H9 (cell line): ENCODE data around the gene GALNT7. TPM values are rescaled to one million over a fixed set of nuclear protein-coding genes. Genes with fewer than 3 reads are reported as not detected.

Source experiments
- DNase-seq: peaks from one replicate; pipeline ENCODE4 v3.0.0-alpha.2; 2017
- H2AFZ ChIP-seq: one replicate; pipeline ENCODE4 v1.6.1; 2013; ENCODE audit warnings: mild to moderate bottlenecking, low read length, control low read depth, moderate library complexity
- H2AK5ac ChIP-seq: 2 replicates; pipeline ENCODE4 v1.6.1; 2013; ENCODE audit warnings: low read length, control low read depth, mixed read lengths; ENCODE audit not compliant: insufficient read length
- H2BK120ac ChIP-seq: one replicate; pipeline ENCODE4 v1.6.1; 2013; ENCODE audit warnings: low read depth, mild to moderate bottlenecking, low read length, control low read depth, inconsistent platforms; ENCODE audit not compliant: poor library complexity, severe bottlenecking
- H2BK12ac ChIP-seq: 2 replicates; pipeline ENCODE4 v1.6.1; 2013; ENCODE audit warnings: low read length, control low read depth, mixed read lengths, low read depth; ENCODE audit not compliant: insufficient read length
- H2BK15ac ChIP-seq: 2 replicates; pipeline ENCODE4 v1.6.1; 2013; ENCODE audit warnings: low read depth, low read length, control low read depth
- H2BK20ac ChIP-seq: one replicate; pipeline ENCODE4 v1.6.1; 2013; ENCODE audit warnings: low read depth, mild to moderate bottlenecking, low read length, control low read depth, inconsistent platforms; ENCODE audit not compliant: poor library complexity, severe bottlenecking
- H2BK5ac ChIP-seq: 2 replicates; pipeline ENCODE4 v1.6.1; 2013; ENCODE audit warnings: low read length, control low read depth, mixed read lengths; ENCODE audit not compliant: insufficient read length
- H3K14ac ChIP-seq: 2 replicates; pipeline ENCODE4 v1.6.1; 2013; ENCODE audit warnings: low read length, control low read depth; ENCODE audit not compliant: insufficient read depth
- H3K18ac ChIP-seq: 2 replicates; pipeline ENCODE4 v1.6.1; 2013; ENCODE audit warnings: low read depth, mild to moderate bottlenecking, mixed read lengths, low read length, control low read depth; ENCODE audit not compliant: insufficient read length
- H3K23ac ChIP-seq: 2 replicates; pipeline ENCODE4 v1.6.1; 2013; ENCODE audit warnings: low read length, control low read depth, mixed read lengths, low read depth; ENCODE audit not compliant: insufficient read length
- H3K23me2 ChIP-seq: 2 replicates; pipeline ENCODE4 v1.6.1; 2013; ENCODE audit warnings: low read depth, mild to moderate bottlenecking, mixed read lengths, low read length, control low read depth; ENCODE audit not compliant: insufficient read length, poor library complexity, severe bottlenecking
- H3K27ac ChIP-seq: 2 replicates; pipeline ENCODE4 v1.5.1; 2013; ENCODE audit warnings: low read length, control low read depth, mixed read lengths, low read depth; ENCODE audit not compliant: insufficient read length
- H3K27me3 ChIP-seq: 2 replicates; pipeline ENCODE4 v1.6.1; 2013; ENCODE audit warnings: low read length, control low read depth, inconsistent platforms; ENCODE audit not compliant: insufficient read depth
- H3K4ac ChIP-seq: 2 replicates; pipeline ENCODE4 v1.6.1; 2013; ENCODE audit warnings: low read depth, mild to moderate bottlenecking, control low read depth, inconsistent platforms, low read length, moderate library complexity
- H3K4me1 ChIP-seq: 2 replicates; pipeline ENCODE4 v1.6.1; 2013; ENCODE audit warnings: low read length, control low read depth, inconsistent platforms; ENCODE audit not compliant: insufficient read depth
- H3K4me2 ChIP-seq: 2 replicates; pipeline ENCODE4 v1.6.1; 2013; ENCODE audit warnings: low read length, control low read depth, mixed read lengths; ENCODE audit not compliant: insufficient read length, insufficient read depth
- H3K56ac ChIP-seq: 2 replicates; pipeline ENCODE4 v1.6.1; 2013; ENCODE audit warnings: low read depth, mild to moderate bottlenecking, mixed read lengths, low read length, control low read depth; ENCODE audit not compliant: insufficient read length
- H3K79me1 ChIP-seq: 2 replicates; pipeline ENCODE4 v1.6.1; 2013; ENCODE audit warnings: low read depth, mild to moderate bottlenecking, moderate library complexity, low read length, control low read depth, inconsistent platforms; ENCODE audit not compliant: insufficient read depth, poor library complexity, severe bottlenecking
- H3K79me2 ChIP-seq: 2 replicates; pipeline ENCODE4 v1.6.1; 2013; ENCODE audit warnings: low read length, control low read depth, inconsistent platforms; ENCODE audit not compliant: insufficient read depth
- H3K9ac ChIP-seq: 2 replicates; pipeline ENCODE4 v1.6.1; 2013; ENCODE audit warnings: low read length, control low read depth, mixed read lengths; ENCODE audit not compliant: insufficient read length; ENCODE audit errors: extremely low read depth
- H3K9me3 ChIP-seq: one replicate; pipeline ENCODE4 v1.6.1; 2013; ENCODE audit warnings: low read depth, low read length, inconsistent platforms; ENCODE audit not compliant: control insufficient read depth
- H3T11ph ChIP-seq: one replicate; pipeline ENCODE4 v1.6.1; 2013; ENCODE audit warnings: mild to moderate bottlenecking, low read length, control low read depth, inconsistent platforms
- H4K20me1 ChIP-seq: one replicate; pipeline ENCODE4 v1.6.1; 2013; ENCODE audit not compliant: control insufficient read depth, insufficient read length, insufficient read depth
- H4K5ac ChIP-seq: 2 replicates; pipeline ENCODE4 v1.6.1; 2013; ENCODE audit warnings: low read depth, mild to moderate bottlenecking, mixed read lengths, low read length, control low read depth; ENCODE audit not compliant: insufficient read length
- H4K8ac ChIP-seq: replicated peaks from 2 replicates; pipeline ENCODE4 v1.6.1; 2013; ENCODE audit warnings: low read length, control low read depth, mixed read lengths, low read depth; ENCODE audit not compliant: insufficient read length
- H4K91ac ChIP-seq: 2 replicates; pipeline ENCODE4 v1.6.1; 2013; ENCODE audit warnings: low read depth, mild to moderate bottlenecking, moderate library complexity, mixed read lengths, low read length, control low read depth; ENCODE audit not compliant: insufficient read length
- H3K27ac Mint-ChIP-seq, 3 experiments: 2 replicates in 2 of 3; 3 replicates in 1 of 3; pipeline ENCODE4 v1.8.0; 2020 to 2021; ENCODE audit warnings: mixed read lengths in 3 of 3, mild to moderate bottlenecking in 1 of 3, moderate library complexity in 1 of 3
- H3K27me3 Mint-ChIP-seq: 2 replicates; pipeline ENCODE4 v1.8.0; 2021; ENCODE audit warnings: low read depth, mild to moderate bottlenecking, moderate library complexity, mixed read lengths
- H3K36me3 Mint-ChIP-seq, 3 experiments: 2 replicates in 2 of 3; 3 replicates in 1 of 3; pipeline ENCODE4 v1.8.0; 2020 to 2021; ENCODE audit warnings: low read depth in 3 of 3, mixed read lengths in 3 of 3; ENCODE audit not compliant: insufficient read depth in 1 of 3
- H3K4me1 Mint-ChIP-seq, 2 experiments: 2 replicates each; pipeline ENCODE4 v1.8.0; 2020; ENCODE audit warnings: mixed read lengths in 2 of 2
- H3K4me3 Mint-ChIP-seq, 2 experiments: 2 replicates in 1 of 2; 3 replicates in 1 of 2; pipeline ENCODE4 v1.8.0; 2020 to 2021; ENCODE audit warnings: mild to moderate bottlenecking in 2 of 2, mixed read lengths in 2 of 2, moderate library complexity in 1 of 2
- H3K9me3 Mint-ChIP-seq, 2 experiments: 2 replicates in 1 of 2; 3 replicates in 1 of 2; pipeline ENCODE4 v1.8.0; 2020; ENCODE audit warnings: mild to moderate bottlenecking in 2 of 2, mixed read lengths in 2 of 2, moderate library complexity in 1 of 2
- CTCF ChIP-seq: fragments of 200-600 bp; sonication (generic); conservative IDR thresholded peaks from 3 replicates; pipeline ENCODE4 v1.8.0; 2021; ENCODE audit warnings: antibody characterized with exemption, mild to moderate bottlenecking
- WGBS: extraction: QIAGEN DNeasy Blood & Tissue Kit; methylation state at CpG from one replicate; pipeline ENCODE4 v1.1.7; 2013; ENCODE audit warnings: missing lambda C conversion rate, low lambda C conversion rate, mixed read lengths; ENCODE audit not compliant: insufficient read length; ENCODE audit errors: extremely low coverage; 5-methylcytosine and 5-hydroxymethylcytosine counted together
- total RNA-seq: library from RNA; stranded (reverse); gene quantifications from 2 replicates; pipeline ENCODE4 v1.2.1, GENCODE V29; 2021

The GALNT7 gene
- total RNA-seq, 1 experiment from 2014 or later: 57.3 TPM

DNA sequence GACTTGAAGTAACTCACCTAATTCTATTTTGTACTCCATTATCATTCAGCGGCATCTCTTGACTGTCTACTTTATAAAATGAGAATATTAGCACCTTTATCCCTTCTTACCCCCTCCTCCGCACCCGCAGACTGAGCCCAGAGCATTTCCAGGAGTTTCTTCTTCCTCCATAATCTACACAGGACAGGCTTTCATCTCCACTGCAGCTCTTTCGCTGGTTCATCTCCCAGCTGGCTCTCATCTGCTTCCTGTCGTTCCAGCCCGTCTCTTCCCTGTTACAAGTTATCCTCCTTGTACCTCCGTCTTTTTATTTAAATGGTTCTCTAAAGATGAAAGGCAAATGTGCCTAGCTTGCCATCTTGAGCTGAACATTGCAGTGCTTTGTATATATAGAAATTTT lies 39.8 kb downstream of the GALNT7 start:
- H2BK20ac ChIP-seq: no peak overlapping the region
- no peak overlapping the region for H3K27ac ChIP-seq
- Mint-ChIP-seq H3K9me3 (peaks cover 4 to 9% of the 10 kb centered on the region in 2 experiments; a peak in 3 of 5 replicates), H3K27me3 (no peaks in the 10 kb centered on the region), H3K36me3 (peaks cover 16 to 26% (median 19%) of the 10 kb centered on the region in 3 experiments), H3K4me3 (no peak overlapping the region), H3K27ac (peak overlapping the region in 2 of 3 experiments; percentile 73 to 84; a peak in 5 of 7 replicates), H3K4me1 (peaks cover 54 to 71% of the 10 kb centered on the region in 2 experiments)
- no peaks in the 10 kb centered on the region for H3K27me3 ChIP-seq
- no peak overlapping the region for H3K23ac ChIP-seq
- no peak overlapping the region for H3K14ac ChIP-seq
- no peak overlapping the region for H3K4me2 ChIP-seq
- no peak overlapping the region for H3K18ac ChIP-seq
- H3K23me2 ChIP-seq: no peaks in the 10 kb centered on the region
- no peak overlapping the region for H2BK12ac ChIP-seq
- H4K5ac ChIP-seq: no peak overlapping the region
- no peak overlapping the region for H3K4ac ChIP-seq
- H3K56ac ChIP-seq: no peak overlapping the region
- no peak overlapping the region for H2AFZ ChIP-seq
- no peak for DNase-seq
- no peak overlapping the region for H2AK5ac ChIP-seq
- H3K79me1 ChIP-seq: peaks cover 5% of the 10 kb centered on the region
- H2BK15ac ChIP-seq: no peak overlapping the region
- H4K20me1 ChIP-seq: no peaks in the 10 kb centered on the region
- H3T11ph ChIP-seq: no peak overlapping the region
- H3K9me3 ChIP-seq: no peaks in the 10 kb centered on the region
- no peak overlapping the region for H3K9ac ChIP-seq
- no peak overlapping the region for H2BK5ac ChIP-seq
- no peak overlapping the region for H4K8ac ChIP-seq
- peaks cover 8% of the 10 kb centered on the region; the same call in 1 of the 2 replicates for H3K4me1 ChIP-seq
- WGBS: no CpG with 5 or more reads among the region's 7 CpGs
- H4K91ac ChIP-seq: no peak overlapping the region
- TF ChIP-seq CTCF: no peak
- peaks cover 17% of the 10 kb centered on the region; the same call in 1 of the 2 replicates for H3K79me2 ChIP-seq
- H2BK120ac ChIP-seq: no peak overlapping the region
